Ovary (tissue), 3 donors: ENCODE data around the gene SLC12A9.

ENCODE experiments used
- POLR2A ChIP-seq: fragments of 450-650 bp; IDR thresholded peaks from one replicate; pipeline ENCODE4 v1.6.1; 2017; ENCODE audit warnings: antibody characterized with exemption, mild to moderate bottlenecking, moderate library complexity
- TF ChIP-seq, protein P1 (sequence below), 3 donors: fragments of 450-650 bp in 2 of 3; fragments of 200-600 bp in 1 of 3; IDR thresholded peaks; one replicate each; pipeline versions ENCODE4 v1.5.1 to v1.8.0; 2016 to 2022; ENCODE audit warnings: antibody characterized with exemption in 3 of 3, mild to moderate bottlenecking in 1 of 3
- donor health status: DM: no; HTN: no; CAD: no.

- TF ChIP-seq, protein P1, sequence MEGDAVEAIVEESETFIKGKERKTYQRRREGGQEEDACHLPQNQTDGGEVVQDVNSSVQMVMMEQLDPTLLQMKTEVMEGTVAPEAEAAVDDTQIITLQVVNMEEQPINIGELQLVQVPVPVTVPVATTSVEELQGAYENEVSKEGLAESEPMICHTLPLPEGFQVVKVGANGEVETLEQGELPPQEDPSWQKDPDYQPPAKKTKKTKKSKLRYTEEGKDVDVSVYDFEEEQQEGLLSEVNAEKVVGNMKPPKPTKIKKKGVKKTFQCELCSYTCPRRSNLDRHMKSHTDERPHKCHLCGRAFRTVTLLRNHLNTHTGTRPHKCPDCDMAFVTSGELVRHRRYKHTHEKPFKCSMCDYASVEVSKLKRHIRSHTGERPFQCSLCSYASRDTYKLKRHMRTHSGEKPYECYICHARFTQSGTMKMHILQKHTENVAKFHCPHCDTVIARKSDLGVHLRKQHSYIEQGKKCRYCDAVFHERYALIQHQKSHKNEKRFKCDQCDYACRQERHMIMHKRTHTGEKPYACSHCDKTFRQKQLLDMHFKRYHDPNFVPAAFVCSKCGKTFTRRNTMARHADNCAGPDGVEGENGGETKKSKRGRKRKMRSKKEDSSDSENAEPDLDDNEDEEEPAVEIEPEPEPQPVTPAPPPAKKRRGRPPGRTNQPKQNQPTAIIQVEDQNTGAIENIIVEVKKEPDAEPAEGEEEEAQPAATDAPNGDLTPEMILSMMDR (IDR thresholded peaks at IDR 0.05) = peak in 2 of 3 donors; percentile 4 to 8
- TF ChIP-seq POLR2A = no peak
These were observed 15.4 kb downstream of the SLC12A9 start for GRCh38 chr7:100867776-100868485.
